Trophoblast cell (in vitro differentiated cells and primary cell): ENCODE measurements around the gene EAF1.

Source experiments
- DNase-seq, 2 donors: peaks; one replicate each; pipeline ENCODE4 v3.0.0-alpha.2; 2016
- H2AFZ ChIP-seq: 2 replicates; pipeline ENCODE4 v1.6.1; 2013; ENCODE audit warnings: low read length, moderate library complexity, mild to moderate bottlenecking; ENCODE audit not compliant: insufficient read depth, poor library complexity
- H2AK5ac ChIP-seq: 2 replicates; pipeline ENCODE4 v1.6.1; 2013; ENCODE audit warnings: mild to moderate bottlenecking, low read length
- H2BK120ac ChIP-seq: 2 replicates; pipeline ENCODE4 v1.6.1; 2013; ENCODE audit warnings: low read length, mild to moderate bottlenecking, moderate library complexity; ENCODE audit not compliant: insufficient read depth, poor library complexity
- H2BK12ac ChIP-seq: 2 replicates; pipeline ENCODE4 v1.6.1; 2013; ENCODE audit warnings: mild to moderate bottlenecking, low read length, moderate library complexity
- H2BK5ac ChIP-seq: 2 replicates; pipeline ENCODE4 v1.6.1; 2013; ENCODE audit warnings: low read length, low read depth, moderate library complexity, mild to moderate bottlenecking; ENCODE audit not compliant: poor library complexity
- H3K14ac ChIP-seq: 2 replicates; pipeline ENCODE4 v1.6.1; 2013; ENCODE audit warnings: mild to moderate bottlenecking, low read length
- H3K18ac ChIP-seq: 2 replicates; pipeline ENCODE4 v1.6.1; 2013; ENCODE audit warnings: mild to moderate bottlenecking, low read length
- H3K23ac ChIP-seq: 2 replicates; pipeline ENCODE4 v1.6.1; 2013; ENCODE audit warnings: low read length
- H3K27ac ChIP-seq: 2 replicates; pipeline ENCODE4 v1.5.1; 2013; ENCODE audit warnings: low read depth, mild to moderate bottlenecking, inconsistent platforms, low read length, moderate library complexity
- H3K27me3 ChIP-seq: 2 replicates; pipeline ENCODE4 v1.6.1; 2013; ENCODE audit warnings: inconsistent platforms, mild to moderate bottlenecking, low read length, moderate library complexity; ENCODE audit not compliant: insufficient read depth
- H3K36me3 ChIP-seq, 2 experiments: 1 replicate in 1 of 2; 2 replicates in 1 of 2; pipeline ENCODE4 v1.6.1; 2013; ENCODE audit warnings: low read length in 2 of 2, mild to moderate bottlenecking in 2 of 2, moderate library complexity in 1 of 2; ENCODE audit not compliant: insufficient read depth in 2 of 2, control insufficient read depth in 1 of 2
- H3K4ac ChIP-seq: 2 replicates; pipeline ENCODE4 v1.6.1; 2013; ENCODE audit warnings: low read depth, mild to moderate bottlenecking, low read length, moderate library complexity
- H3K4me1 ChIP-seq, 2 experiments: 1 replicate in 1 of 2; 2 replicates in 1 of 2; pipeline ENCODE4 v1.6.1; 2013; ENCODE audit warnings: low read length in 2 of 2, mild to moderate bottlenecking in 2 of 2, moderate library complexity in 1 of 2; ENCODE audit not compliant: insufficient read depth in 2 of 2, control insufficient read depth in 1 of 2
- H3K4me2 ChIP-seq: 2 replicates; pipeline ENCODE4 v1.6.1; 2013; ENCODE audit warnings: inconsistent platforms, mild to moderate bottlenecking, low read length, moderate library complexity
- H3K4me3 ChIP-seq: 2 replicates; pipeline ENCODE4 v1.5.1; 2013; ENCODE audit warnings: mild to moderate bottlenecking, low read depth, low read length, inconsistent platforms
- H3K79me1 ChIP-seq: one replicate; pipeline ENCODE4 v1.6.1; 2013; ENCODE audit warnings: low read length
- H3K79me2 ChIP-seq: 2 replicates; pipeline ENCODE4 v1.6.1; 2013; ENCODE audit warnings: low read length, mild to moderate bottlenecking; ENCODE audit not compliant: control insufficient read depth, insufficient read depth, poor library complexity
- H3K9ac ChIP-seq: 2 replicates; pipeline ENCODE4 v1.6.1; 2013; ENCODE audit warnings: mild to moderate bottlenecking, low read length
- H3K9me3 ChIP-seq: 2 replicates; pipeline ENCODE4 v1.6.1; 2013; ENCODE audit warnings: low read depth, mild to moderate bottlenecking, control low read depth, inconsistent platforms, low read length; ENCODE audit not compliant: insufficient read depth
- H4K12ac ChIP-seq: 2 replicates; pipeline ENCODE4 v1.6.1; 2013; ENCODE audit warnings: low read depth, mild to moderate bottlenecking, low read length, moderate library complexity
- H4K8ac ChIP-seq: 2 replicates; pipeline ENCODE4 v1.6.1; 2013; ENCODE audit warnings: low read depth, mild to moderate bottlenecking, low read length, moderate library complexity
- H4K91ac ChIP-seq: one replicate; pipeline ENCODE4 v1.6.1; 2013; ENCODE audit warnings: low read depth, mild to moderate bottlenecking, low read length, moderate library complexity
- WGBS: extraction: QIAGEN DNeasy Blood & Tissue Kit; methylation state at CpG from one replicate; pipeline ENCODE4 v1.1.7; 2013; ENCODE audit warnings: missing lambda C conversion rate; ENCODE audit not compliant: insufficient read length, insufficient coverage; ENCODE audit errors: extremely low coverage; 5-methylcytosine and 5-hydroxymethylcytosine counted together

Gene EAF1

DNA sequence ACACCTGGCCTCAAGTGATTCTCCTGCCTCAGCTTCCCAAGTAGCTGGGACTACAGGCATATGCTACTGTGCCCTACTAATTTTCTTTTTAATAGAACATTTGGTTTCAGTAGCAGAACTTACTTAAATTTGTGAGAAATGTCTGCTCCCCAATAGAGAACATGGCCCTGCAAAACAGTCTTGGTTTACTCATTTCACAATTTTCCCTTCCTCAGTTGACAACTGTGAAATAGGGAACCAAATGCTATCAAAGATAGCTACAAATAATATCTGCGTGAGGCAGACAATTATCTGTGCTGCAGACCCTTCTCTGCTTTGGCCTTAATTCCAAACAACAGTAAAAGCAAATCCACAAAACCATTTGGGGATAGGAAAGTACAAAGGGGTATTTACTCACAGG lies 22.6 kb upstream of the EAF1 start:
- H2AFZ ChIP-seq: no peak overlapping the region
- no peaks in the 10 kb centered on the region for H3K36me3 ChIP-seq
- no peak overlapping the region for H4K12ac ChIP-seq
- H3K4me3 ChIP-seq: no peak overlapping the region
- peaks cover 2% of the 10 kb centered on the region for H3K79me2 ChIP-seq
- H3K9me3 ChIP-seq: no peaks in the 10 kb centered on the region
- H2BK5ac ChIP-seq: no peak overlapping the region
- no peak overlapping the region for H2BK120ac ChIP-seq
- H3K23ac ChIP-seq: no peak overlapping the region
- no peak overlapping the region for H3K4me2 ChIP-seq
- H3K27me3 ChIP-seq: no peaks in the 10 kb centered on the region
- no peak overlapping the region for H2BK12ac ChIP-seq
- peaks cover 7 to 13% of the 10 kb centered on the region in 2 experiments for H3K4me1 ChIP-seq
- no peak overlapping the region for H4K91ac ChIP-seq
- no peak overlapping the region for H2AK5ac ChIP-seq
- no peak for DNase-seq
- no peak overlapping the region for H4K8ac ChIP-seq
- peaks cover 11% of the 10 kb centered on the region for H3K79me1 ChIP-seq
- no peak overlapping the region for H3K14ac ChIP-seq
- no peak overlapping the region for H3K4ac ChIP-seq
- H3K27ac ChIP-seq: no peak overlapping the region
- no peak overlapping the region for H3K18ac ChIP-seq
- WGBS: no CpG with 5 or more reads among the region's 1 CpG
- no peak overlapping the region for H3K9ac ChIP-seq

DNA sequence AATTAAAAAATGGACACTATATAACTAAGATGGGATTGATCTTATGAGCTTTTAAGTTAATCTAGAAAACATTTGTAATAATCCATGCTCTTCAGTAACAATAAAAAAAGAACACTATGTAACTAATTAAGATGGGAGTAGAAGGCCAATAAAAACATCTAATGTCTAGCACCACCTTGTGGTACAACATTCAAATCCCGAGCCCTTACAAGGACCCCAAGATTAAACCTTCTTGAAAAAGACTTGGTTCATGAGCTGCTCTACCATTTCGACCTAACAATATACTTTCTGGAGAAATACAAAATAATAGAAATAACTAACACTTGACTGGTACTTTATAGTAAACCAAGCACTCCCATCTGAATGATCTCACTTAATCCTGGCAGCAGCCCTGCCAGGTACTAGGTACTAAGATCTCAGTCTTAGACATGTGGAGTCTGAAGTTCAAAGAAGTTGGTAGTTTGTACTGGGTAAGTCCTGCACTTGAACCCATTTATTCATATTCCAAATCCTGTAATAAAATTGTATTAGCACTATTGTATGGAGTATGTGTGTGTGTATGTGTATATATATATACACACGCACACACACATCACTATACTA lies 21.8 kb upstream of the EAF1 start:
- Histone ChIP-seq H3K4me1 (peaks cover 7 to 13% of the 10 kb centered on the region in 2 experiments), H2AFZ (no peak overlapping the region), H3K4me2 (no peak overlapping the region), H3K79me2 (peaks cover 2% of the 10 kb centered on the region), H4K12ac (no peak overlapping the region), H3K79me1 (peaks cover 13% of the 10 kb centered on the region), H4K8ac (no peak overlapping the region), H3K4me3 (no peak overlapping the region), H2AK5ac (no peak overlapping the region), H3K9ac (no peak overlapping the region), H3K9me3 (no peaks in the 10 kb centered on the region), H2BK120ac (no peak overlapping the region), H2BK5ac (no peak overlapping the region), H3K4ac (no peak overlapping the region), H3K36me3 (peaks cover under 1 to 4% of the 10 kb centered on the region in 2 experiments), H3K14ac (no peak overlapping the region), H4K91ac (no peak overlapping the region), H2BK12ac (no peak overlapping the region), H3K27me3 (no peaks in the 10 kb centered on the region), H3K18ac (no peak overlapping the region), H3K23ac (no peak overlapping the region), H3K27ac (no peak overlapping the region)
- WGBS: no CpG with 5 or more reads among the region's 3 CpGs
- peak in 1 of 2 donors; percentile 61 for DNase-seq

GRCh38 chr3:15409239-15409638 lies 18.2 kb upstream of the EAF1 start:
- H4K12ac ChIP-seq: no peak overlapping the region
- H3K4me2 ChIP-seq: no peak overlapping the region
- H3K79me1 ChIP-seq: peaks cover 12% of the 10 kb centered on the region
- no peak overlapping the region for H3K4ac ChIP-seq
- no peak overlapping the region for H2AFZ ChIP-seq
- no peak overlapping the region for H3K23ac ChIP-seq
- peaks cover 2 to 8% of the 10 kb centered on the region in 2 experiments for H3K4me1 ChIP-seq
- peaks cover 15 to 20% of the 10 kb centered on the region in 2 experiments for H3K36me3 ChIP-seq
- H4K91ac ChIP-seq: peak overlapping the region; percentile 85
- peak; percentile 75 to 92 for DNase-seq
- H4K8ac ChIP-seq: peak overlapping the region; percentile 46
- H2AK5ac ChIP-seq: no peak overlapping the region
- H3K27ac ChIP-seq: peak overlapping the region; percentile 58
- WGBS: no CpG with 5 or more reads among the region's 3 CpGs
- no peaks in the 10 kb centered on the region for H3K9me3 ChIP-seq
- peak overlapping the region; percentile 81 for H2BK5ac ChIP-seq
- H3K14ac ChIP-seq: peak overlapping the region; percentile 1
- H3K4me3 ChIP-seq: no peak overlapping the region
- peak overlapping the region; percentile 85 for H2BK120ac ChIP-seq
- H3K9ac ChIP-seq: no peak overlapping the region
- peaks cover 2% of the 10 kb centered on the region for H3K79me2 ChIP-seq
- no peak overlapping the region for H2BK12ac ChIP-seq
- no peak overlapping the region for H3K18ac ChIP-seq
- no peaks in the 10 kb centered on the region for H3K27me3 ChIP-seq

GRCh38 chr3:15409774-15410173 lies 17.6 kb upstream of the EAF1 start:
- H2AK5ac ChIP-seq: no peak overlapping the region
- no peak overlapping the region for H2AFZ ChIP-seq
- H3K27me3 ChIP-seq: no peaks in the 10 kb centered on the region
- H2BK5ac ChIP-seq: peak overlapping the region; percentile 72
- peak; percentile 67 to 90 for DNase-seq
- peak overlapping the region; percentile 53 for H3K27ac ChIP-seq
- no peak overlapping the region for H4K91ac ChIP-seq
- H3K79me2 ChIP-seq: peaks cover 2% of the 10 kb centered on the region
- no peaks in the 10 kb centered on the region for H3K9me3 ChIP-seq
- H3K79me1 ChIP-seq: peaks cover 12% of the 10 kb centered on the region
- H3K4me2 ChIP-seq: no peak overlapping the region
- no peak overlapping the region for H3K9ac ChIP-seq
- H3K4ac ChIP-seq: no peak overlapping the region
- H2BK12ac ChIP-seq: no peak overlapping the region
- H3K23ac ChIP-seq: no peak overlapping the region
- H4K8ac ChIP-seq: no peak overlapping the region
- no peak overlapping the region for H3K18ac ChIP-seq
- H3K14ac ChIP-seq: no peak overlapping the region
- peaks cover 2 to 8% of the 10 kb centered on the region in 2 experiments for H3K4me1 ChIP-seq
- H2BK120ac ChIP-seq: peak overlapping the region; percentile 63
- no CpG with 5 or more reads among the region's 2 CpGs for whole genome bisulfite sequencing
- no peak overlapping the region for H4K12ac ChIP-seq
- peaks cover 20 to 25% of the 10 kb centered on the region in 2 experiments for H3K36me3 ChIP-seq
- no peak overlapping the region for H3K4me3 ChIP-seq
